ENCODE data around the gene IFT25. TPM values are rescaled to one million over a fixed set of nuclear protein-coding genes. Genes with fewer than 3 reads are reported as not detected.

The IFT25 gene
- polyA plus RNA-seq, 1 donor from 2014 or later = 106 TPM

GRCh38 chr1:53896635-53897229 is 48.8 kb downstream of the IFT25 start:
- Histone ChIP-seq H3K9me2 (ENCODE audit: insufficient read depth, low read length) (no peaks in the 10 kb centered on the region), H4K20me1 (ENCODE audit: insufficient read depth) (no peaks in the 10 kb centered on the region), H3K9ac (ENCODE audit: low read length) (no peak overlapping the region), H3K27me3 (ENCODE audit: insufficient read depth, low read depth, low read length) (no peaks in the 10 kb centered on the region), H3K9me3 (ENCODE audit: low read length) (no peaks in the 10 kb centered on the region), H3K4me3 (ENCODE audit: low read length) (no peak overlapping the region), H3F3A (ENCODE audit: insufficient read depth, low read length, poor library complexity, severe bottlenecking) (no peaks in the 10 kb centered on the region), H2AFZ (ENCODE audit: low read depth, low read length) (no peak overlapping the region), H3K4me2 (ENCODE audit: low read length) (no peak overlapping the region), H3K36me3 (ENCODE audit: insufficient read depth, low read length) (no peaks in the 10 kb centered on the region), H3K79me2 (replicated peaks; ENCODE audit: insufficient read depth, low read length) (no peaks in the 10 kb centered on the region), H3K27ac (ENCODE audit: low read length) (no peak overlapping the region)
- no peak for TF ChIP-seq SMC3 (conservative IDR thresholded peaks at IDR 0.05; ENCODE audit: poor library complexity)

DNA sequence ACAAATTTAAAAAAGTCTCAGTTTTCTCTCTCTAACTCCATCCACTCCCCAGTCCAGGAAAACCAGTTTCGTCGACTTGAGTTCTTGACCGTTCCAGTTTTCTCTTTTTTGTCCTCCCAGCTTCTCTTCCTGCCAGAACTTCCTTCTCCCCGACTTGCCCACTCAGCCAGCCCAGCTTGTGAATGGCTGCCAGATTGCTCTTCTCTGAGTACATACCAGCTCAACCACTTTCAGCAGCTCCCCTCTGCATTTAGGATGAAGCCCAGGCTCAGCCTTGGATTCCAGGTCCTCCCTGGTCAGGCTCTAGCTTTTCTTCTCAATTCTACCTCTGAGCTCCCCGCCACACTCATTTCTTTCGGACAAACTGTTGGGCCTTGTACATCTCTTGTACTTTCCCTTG is 50.1 kb downstream of the IFT25 start:
- H3K79me2 ChIP-seq (replicated peaks; ENCODE audit: insufficient read depth, low read length) = no peaks in the 10 kb centered on the region
- no peaks in the 10 kb centered on the region for H3K36me3 ChIP-seq (ENCODE audit: insufficient read depth, low read length)
- H3K4me3 ChIP-seq (ENCODE audit: low read length) = no peak overlapping the region
- no peaks in the 10 kb centered on the region for H4K20me1 ChIP-seq (ENCODE audit: insufficient read depth)
- no peaks in the 10 kb centered on the region for H3K9me2 ChIP-seq (ENCODE audit: insufficient read depth, low read length)
- H3K27me3 ChIP-seq (ENCODE audit: insufficient read depth, low read depth, low read length) = no peaks in the 10 kb centered on the region
- H3F3A ChIP-seq (ENCODE audit: insufficient read depth, low read length, poor library complexity, severe bottlenecking) = no peaks in the 10 kb centered on the region
- H3K9ac ChIP-seq (ENCODE audit: low read length) = no peak overlapping the region
- no peak overlapping the region for H2AFZ ChIP-seq (ENCODE audit: low read depth, low read length)
- H3K4me2 ChIP-seq (ENCODE audit: low read length) = no peak overlapping the region
- no peak overlapping the region for H3K27ac ChIP-seq (ENCODE audit: low read length)
- no peaks in the 10 kb centered on the region for H3K9me3 ChIP-seq (ENCODE audit: low read length)
- TF ChIP-seq EZH2 (IDR thresholded peaks at IDR 0.05; ENCODE audit: borderline replicate concordance, insufficient read depth, low read length, poor library complexity, severe bottlenecking) (no peak), RAD21 (conservative IDR thresholded peaks at IDR 0.05) (no peak), POLR2AphosphoS5 (IDR thresholded peaks at IDR 0.05) (no peak), TAF1 (IDR thresholded peaks at IDR 0.05; ENCODE audit: low read depth) (no peak), EP300 (conservative IDR thresholded peaks at IDR 0.05; ENCODE audit: poor library complexity, severe bottlenecking) (no peak), SMC3 (conservative IDR thresholded peaks at IDR 0.05; ENCODE audit: poor library complexity) (no peak), MXI1 (conservative IDR thresholded peaks at IDR 0.05; ENCODE audit: poor library complexity, severe bottlenecking) (no peak), CTCF (IDR thresholded peaks at IDR 0.05; ENCODE audit: poor library complexity, severe bottlenecking) (no peak)
- TF ChIP-seq, protein P1, sequence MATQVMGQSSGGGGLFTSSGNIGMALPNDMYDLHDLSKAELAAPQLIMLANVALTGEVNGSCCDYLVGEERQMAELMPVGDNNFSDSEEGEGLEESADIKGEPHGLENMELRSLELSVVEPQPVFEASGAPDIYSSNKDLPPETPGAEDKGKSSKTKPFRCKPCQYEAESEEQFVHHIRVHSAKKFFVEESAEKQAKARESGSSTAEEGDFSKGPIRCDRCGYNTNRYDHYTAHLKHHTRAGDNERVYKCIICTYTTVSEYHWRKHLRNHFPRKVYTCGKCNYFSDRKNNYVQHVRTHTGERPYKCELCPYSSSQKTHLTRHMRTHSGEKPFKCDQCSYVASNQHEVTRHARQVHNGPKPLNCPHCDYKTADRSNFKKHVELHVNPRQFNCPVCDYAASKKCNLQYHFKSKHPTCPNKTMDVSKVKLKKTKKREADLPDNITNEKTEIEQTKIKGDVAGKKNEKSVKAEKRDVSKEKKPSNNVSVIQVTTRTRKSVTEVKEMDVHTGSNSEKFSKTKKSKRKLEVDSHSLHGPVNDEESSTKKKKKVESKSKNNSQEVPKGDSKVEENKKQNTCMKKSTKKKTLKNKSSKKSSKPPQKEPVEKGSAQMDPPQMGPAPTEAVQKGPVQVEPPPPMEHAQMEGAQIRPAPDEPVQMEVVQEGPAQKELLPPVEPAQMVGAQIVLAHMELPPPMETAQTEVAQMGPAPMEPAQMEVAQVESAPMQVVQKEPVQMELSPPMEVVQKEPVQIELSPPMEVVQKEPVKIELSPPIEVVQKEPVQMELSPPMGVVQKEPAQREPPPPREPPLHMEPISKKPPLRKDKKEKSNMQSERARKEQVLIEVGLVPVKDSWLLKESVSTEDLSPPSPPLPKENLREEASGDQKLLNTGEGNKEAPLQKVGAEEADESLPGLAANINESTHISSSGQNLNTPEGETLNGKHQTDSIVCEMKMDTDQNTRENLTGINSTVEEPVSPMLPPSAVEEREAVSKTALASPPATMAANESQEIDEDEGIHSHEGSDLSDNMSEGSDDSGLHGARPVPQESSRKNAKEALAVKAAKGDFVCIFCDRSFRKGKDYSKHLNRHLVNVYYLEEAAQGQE (IDR thresholded peaks at IDR 0.05; ENCODE audit: borderline replicate concordance) = no peak

Measured in neural cell (in vitro differentiated cells).